GM23338 (cell line): ENCODE data around the gene SDHAF2. TPM values are rescaled to one million over a fixed set of nuclear protein-coding genes. Genes with fewer than 3 reads are reported as not detected.
"Not testable (repeated sequence)": the region's sequence is repeated elsewhere in the genome, so short reads cannot be mapped to it uniquely, and the experiment has no call there.

Experiments
- ATAC-seq: fragments of 200-7000 bp; cut with Tn5 transposase; 3 replicates; pipeline ENCODE4 v1.9.1; 2020
- DNase-seq: peaks from one replicate; pipeline ENCODE4 v3.0.0-alpha.2; 2015; ENCODE audit warnings: low spot score
- H2AFZ ChIP-seq: fragments of 200-600 bp; sonication (generic); 2 replicates; pipeline ENCODE4 v1.8.0; 2016; ENCODE audit warnings: antibody characterized with exemption, mild to moderate bottlenecking, moderate library complexity
- H3F3A ChIP-seq: fragments of 200-600 bp; sonication (generic); replicated peaks from 2 replicates; pipeline ENCODE4 v1.8.0; 2017; ENCODE audit warnings: antibody characterized with exemption, mixed run types, low read depth
- H3K27ac ChIP-seq: fragments of 200-600 bp; sonication (generic); 2 replicates; pipeline ENCODE4 v1.6.1; 2016; ENCODE audit warnings: low read depth
- H3K27me3 ChIP-seq: fragments of 200-600 bp; sonication (generic); 2 replicates; pipeline ENCODE4 v1.8.0; 2016; ENCODE audit warnings: mild to moderate bottlenecking, mixed run types, moderate library complexity; ENCODE audit not compliant: insufficient read depth
- H3K36me3 ChIP-seq: fragments of 200-600 bp; sonication (generic); 2 replicates; pipeline ENCODE4 v1.8.0; 2016; ENCODE audit warnings: mild to moderate bottlenecking; ENCODE audit not compliant: insufficient read depth
- H3K4me1 ChIP-seq: fragments of 200-600 bp; sonication (generic); 2 replicates; pipeline ENCODE4 v1.8.0; 2016; ENCODE audit warnings: mild to moderate bottlenecking, moderate library complexity; ENCODE audit not compliant: insufficient read depth
- H3K4me2 ChIP-seq: fragments of 200-600 bp; sonication (generic); 2 replicates; pipeline ENCODE4 v1.7.1; 2017; ENCODE audit warnings: mixed run types
- H3K4me3 ChIP-seq: fragments of 200-600 bp; sonication (generic); 2 replicates; pipeline ENCODE4 v1.6.1; 2016; ENCODE audit warnings: mixed run types
- H3K79me2 ChIP-seq: fragments of 200-600 bp; sonication (generic); replicated peaks from 2 replicates; pipeline ENCODE4 v1.8.0; 2017; ENCODE audit warnings: mild to moderate bottlenecking; ENCODE audit not compliant: insufficient read depth
- H3K9me2 ChIP-seq: fragments of 200-600 bp; sonication (generic); 2 replicates; pipeline ENCODE4 v1.8.0; 2017; ENCODE audit not compliant: insufficient read depth
- H4K20me1 ChIP-seq: fragments of 200-600 bp; sonication (generic); replicated peaks from 2 replicates; pipeline ENCODE4 v1.8.0; 2017; ENCODE audit warnings: mild to moderate bottlenecking; ENCODE audit not compliant: insufficient read depth
- H3K27ac Mint-ChIP-seq: 2 replicates; pipeline ENCODE4 v1.8.0; 2020; ENCODE audit warnings: inconsistent platforms, mild to moderate bottlenecking, moderate library complexity, mixed read lengths
- H3K27me3 Mint-ChIP-seq: 3 replicates; pipeline ENCODE4 v1.8.0; 2022; ENCODE audit warnings: low read depth, mild to moderate bottlenecking, moderate library complexity, mixed read lengths, inconsistent platforms; ENCODE audit not compliant: insufficient read depth, poor library complexity
- H3K36me3 Mint-ChIP-seq: 3 replicates; pipeline ENCODE4 v1.8.0; 2021; ENCODE audit warnings: low read depth, mild to moderate bottlenecking, inconsistent platforms, moderate library complexity, mixed read lengths
- H3K4me1 Mint-ChIP-seq: 3 replicates; pipeline ENCODE4 v1.8.0; 2020; ENCODE audit warnings: mild to moderate bottlenecking, inconsistent platforms, mixed read lengths
- H3K4me3 Mint-ChIP-seq: 3 replicates; pipeline ENCODE4 v1.8.0; 2021; ENCODE audit warnings: moderate library complexity, mild to moderate bottlenecking, inconsistent platforms, mixed read lengths
- H3K9me3 Mint-ChIP-seq: 3 replicates; pipeline ENCODE4 v1.8.0; 2020; ENCODE audit warnings: moderate library complexity, mild to moderate bottlenecking, inconsistent platforms, mixed read lengths
- CTCF ChIP-seq, 2 experiments: fragments of 200-600 bp in 1 of 2; sonication (generic) in 1 of 2; conservative IDR thresholded peaks; 2 replicates each; pipeline versions ENCODE4 v1.5.1 to v1.6.1; 2016 to 2017; ENCODE audit warnings: antibody characterized with exemption in 2 of 2, low read depth in 2 of 2, mild to moderate bottlenecking in 2 of 2, moderate library complexity in 1 of 2
- REST ChIP-seq: IDR thresholded peaks from one replicate; pipeline ENCODE4 v1.6.1; 2018; ENCODE audit warnings: antibody characterized with exemption; ENCODE audit not compliant: unreplicated experiment
- polyA plus RNA-seq: library from polyadenylated mRNA; unstranded; fragments of >200 nt; fragmentation: Nextera tagmentation; extraction: Ambion mirVana; gene quantifications from 2 replicates; pipeline ENCODE4 v1.2.1, GENCODE V29; 2016
- total RNA-seq: library from RNA; depleted of rRNA; stranded (reverse); fragments of >200 nt; shearing (Covaris generic); gene quantifications from 2 replicates; pipeline ENCODE4 v1.2.3, GENCODE V29; 2014

The SDHAF2 gene
- total and polyA plus RNA-seq, 2 experiments from 2014 or later: 53.8 to 57.0 TPM

- Histone ChIP-seq H3K36me3 (no peaks in the 10 kb centered on the region), H4K20me1 (0 out of 2 replicates have a peak, but pooled peaks cover 2% of the 10 kb centered on the region), H3F3A (0 out of 2 replicates have a peak, but pooled peaks cover 6% of the 10 kb centered on the region), H3K79me2 (no peaks in the 10 kb centered on the region), H3K4me2 (peak overlapping the region; percentile 65; the same call in 1 of the 2 replicates), H3K27me3 (no peaks in the 10 kb centered on the region), H3K9me2 (no peaks in the 10 kb centered on the region), H2AFZ (peak overlapping the region; percentile 69; the same call in 1 of the 2 replicates), H3K27ac (no peak overlapping the region), H3K4me1 (peaks cover 14% of the 10 kb centered on the region), H3K4me3 (0 out of 2 replicates have a peak overlapping the region, but pooled peaks have one; percentile 16)
- H3K36me3 Mint-ChIP-seq: peaks cover 2% of the 10 kb centered on the region; the same call in 2 of the 3 replicates
- no peak overlapping the region for H3K4me3 Mint-ChIP-seq
- H3K27me3 Mint-ChIP-seq: peaks cover 8% of the 10 kb centered on the region
- H3K4me1 Mint-ChIP-seq: peaks cover 27% of the 10 kb centered on the region
- DNase-seq: peak; percentile 82
- H3K27ac Mint-ChIP-seq: no peak overlapping the region
- TF ChIP-seq REST: no peak
- TF ChIP-seq CTCF (conservative IDR thresholded peaks at IDR 0.05; ENCODE audit: low read depth in 2 of 2): peak; percentile 94
- H3K9me3 Mint-ChIP-seq: no peaks in the 10 kb centered on the region
- ATAC-seq: peak; percentile 50
These were observed 47.8 kb downstream of the SDHAF2 start for GRCh38 chr11:61477727-61478148.

- H3K27me3 ChIP-seq, H4K20me1 ChIP-seq, H3K4me3 Mint-ChIP-seq, H2AFZ ChIP-seq, H3K9me2 ChIP-seq, ATAC-seq, H3K36me3 ChIP-seq, H3K27ac Mint-ChIP-seq, H3F3A ChIP-seq, DNase-seq, H3K27me3 Mint-ChIP-seq, H3K27ac ChIP-seq, H3K4me2 ChIP-seq, H3K79me2 ChIP-seq, H3K9me3 Mint-ChIP-seq, H3K36me3 Mint-ChIP-seq, H3K4me3 ChIP-seq: not testable (repeated sequence)
- peaks cover 14% of the 10 kb centered on the region for H3K4me1 ChIP-seq
- peaks cover 31% of the 10 kb centered on the region for H3K4me1 Mint-ChIP-seq
These were observed 49.6 kb downstream of the SDHAF2 start for GRCh38 chr11:61479360-61480058.
